ENCODE measurements around the gene TMEM100. TPM values are rescaled to one million over a fixed set of nuclear protein-coding genes. Genes with fewer than 3 reads are reported as not detected.

TMEM100 gene
- not detected in 5 replicates for total RNA-seq (2022; extraction: Qiagen RNA extraction; ENCODE audit: low read depth)

GRCh38 chr17:55722742-55723487 lies at the start of gene TMEM100:
Gene TMEM100 (minus strand): TSS chr17:55722864. CDS start chr17:55721070, 1,794 bp downstream.

GRCh38 chr17:55750750-55751657 lies 28.3 kb upstream of the TMEM100 start, which contains the start of gene PCTP:
Gene PCTP (plus strand): TSS chr17:55751051. CDS start chr17:55751104, 53 bp downstream.

Other genes with a start within 250 kb of the TMEM100 start
- not detected in 5 replicates for gene SMIM36, start 211.4 kb downstream of the TMEM100 start, total RNA-seq (2022; extraction: Qiagen RNA extraction; ENCODE audit: low read depth)
- gene PCTP, start 28.2 kb upstream of the TMEM100 start, total RNA-seq (2022; extraction: Qiagen RNA extraction; ENCODE audit: low read depth), result 15.8 to 24.3 TPM (median 20.0 TPM) in 5 replicates